Measurements from ENCODE around the gene ASNSD1. TPM values are rescaled to one million over a fixed set of nuclear protein-coding genes. Genes with fewer than 3 reads are reported as not detected.

ASNSD1 gene
- total and polyA plus RNA-seq, 2 experiments from 2014 or later = 38.4 to 49.7 TPM

DNA sequence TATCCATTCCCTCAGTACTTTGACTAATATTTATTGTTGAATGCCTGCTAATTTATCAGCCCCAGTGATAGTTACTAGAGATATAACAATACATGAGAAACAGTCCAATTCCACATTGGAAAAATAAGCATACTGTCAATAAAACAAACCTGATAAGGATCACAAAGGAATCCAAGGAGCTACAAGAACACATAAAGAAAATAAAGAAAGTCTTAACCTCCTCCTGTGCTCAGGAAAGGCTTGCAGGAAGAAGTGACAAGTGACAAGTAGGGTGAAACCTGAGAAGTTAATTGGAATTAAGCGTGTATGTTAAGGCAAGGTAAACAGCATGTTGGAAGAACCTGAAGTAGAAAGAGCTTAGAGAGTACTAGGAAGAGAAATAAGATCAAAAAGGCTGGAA is 20.3 kb upstream of the ASNSD1 start:
- H3K27me3 Mint-ChIP-seq (ENCODE audit: insufficient read depth, low read depth, poor library complexity) = no peaks in the 10 kb centered on the region
- H3K4me1 Mint-ChIP-seq = peaks cover 11% of the 10 kb centered on the region
- Histone ChIP-seq H3K79me2 (replicated peaks; ENCODE audit: insufficient read depth) (no peaks in the 10 kb centered on the region), H3K4me1 (ENCODE audit: insufficient read depth) (peaks cover 11% of the 10 kb centered on the region; the same call in 1 of the 2 replicates), H2AFZ (peak overlapping the region; percentile 34; the same call in 1 of the 2 replicates), H3K4me3 (no peak overlapping the region), H3K9me2 (ENCODE audit: insufficient read depth) (no peaks in the 10 kb centered on the region; the same call in 1 of the 2 replicates), H3K36me3 (ENCODE audit: insufficient read depth) (no peaks in the 10 kb centered on the region), H3K27ac (ENCODE audit: low read depth) (no peak overlapping the region), H4K20me1 (replicated peaks; ENCODE audit: insufficient read depth) (no peaks in the 10 kb centered on the region), H3K27me3 (ENCODE audit: insufficient read depth) (no peaks in the 10 kb centered on the region), H3K4me2 (peak overlapping the region; percentile 4; the same call in 1 of the 2 replicates), H3F3A (replicated peaks; ENCODE audit: low read depth) (no peaks in the 10 kb centered on the region)
- DNase-seq (ENCODE audit: low spot score) (peak; percentile 21), ATAC-seq (peak; percentile 51)
- no peak overlapping the region; the same call in 2 of the 3 replicates for H3K4me3 Mint-ChIP-seq
- no peaks in the 10 kb centered on the region for H3K36me3 Mint-ChIP-seq (ENCODE audit: low read depth)
- TF ChIP-seq EZH2phosphoT487 (IDR thresholded peaks at IDR 0.05; ENCODE audit: unreplicated experiment) (no peak), CREB1 (CRISPR knock-in tag; IDR thresholded peaks at IDR 0.05; ENCODE audit: low read depth) (no peak), ZNF114 (CRISPR knock-in tag; IDR thresholded peaks at IDR 0.05) (no peak), EZH2 (IDR thresholded peaks at IDR 0.05; ENCODE audit: low read depth, unreplicated experiment) (no peak), NANOG (IDR thresholded peaks at IDR 0.05; ENCODE audit: borderline replicate concordance) (no peak), POLR2AphosphoS5 (IDR thresholded peaks at IDR 0.05; ENCODE audit: low read depth) (no peak)
- TF ChIP-seq, protein P1, sequence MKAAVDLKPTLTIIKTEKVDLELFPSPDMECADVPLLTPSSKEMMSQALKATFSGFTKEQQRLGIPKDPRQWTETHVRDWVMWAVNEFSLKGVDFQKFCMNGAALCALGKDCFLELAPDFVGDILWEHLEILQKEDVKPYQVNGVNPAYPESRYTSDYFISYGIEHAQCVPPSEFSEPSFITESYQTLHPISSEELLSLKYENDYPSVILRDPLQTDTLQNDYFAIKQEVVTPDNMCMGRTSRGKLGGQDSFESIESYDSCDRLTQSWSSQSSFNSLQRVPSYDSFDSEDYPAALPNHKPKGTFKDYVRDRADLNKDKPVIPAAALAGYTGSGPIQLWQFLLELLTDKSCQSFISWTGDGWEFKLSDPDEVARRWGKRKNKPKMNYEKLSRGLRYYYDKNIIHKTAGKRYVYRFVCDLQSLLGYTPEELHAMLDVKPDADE (IDR thresholded peaks at IDR 0.05) = no peak
- TF ChIP-seq, protein P2, sequence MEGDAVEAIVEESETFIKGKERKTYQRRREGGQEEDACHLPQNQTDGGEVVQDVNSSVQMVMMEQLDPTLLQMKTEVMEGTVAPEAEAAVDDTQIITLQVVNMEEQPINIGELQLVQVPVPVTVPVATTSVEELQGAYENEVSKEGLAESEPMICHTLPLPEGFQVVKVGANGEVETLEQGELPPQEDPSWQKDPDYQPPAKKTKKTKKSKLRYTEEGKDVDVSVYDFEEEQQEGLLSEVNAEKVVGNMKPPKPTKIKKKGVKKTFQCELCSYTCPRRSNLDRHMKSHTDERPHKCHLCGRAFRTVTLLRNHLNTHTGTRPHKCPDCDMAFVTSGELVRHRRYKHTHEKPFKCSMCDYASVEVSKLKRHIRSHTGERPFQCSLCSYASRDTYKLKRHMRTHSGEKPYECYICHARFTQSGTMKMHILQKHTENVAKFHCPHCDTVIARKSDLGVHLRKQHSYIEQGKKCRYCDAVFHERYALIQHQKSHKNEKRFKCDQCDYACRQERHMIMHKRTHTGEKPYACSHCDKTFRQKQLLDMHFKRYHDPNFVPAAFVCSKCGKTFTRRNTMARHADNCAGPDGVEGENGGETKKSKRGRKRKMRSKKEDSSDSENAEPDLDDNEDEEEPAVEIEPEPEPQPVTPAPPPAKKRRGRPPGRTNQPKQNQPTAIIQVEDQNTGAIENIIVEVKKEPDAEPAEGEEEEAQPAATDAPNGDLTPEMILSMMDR (conservative IDR thresholded peaks at IDR 0.05; ENCODE audit: low read depth in 2 of 2) = no peak
- TF ChIP-seq, protein P3, sequence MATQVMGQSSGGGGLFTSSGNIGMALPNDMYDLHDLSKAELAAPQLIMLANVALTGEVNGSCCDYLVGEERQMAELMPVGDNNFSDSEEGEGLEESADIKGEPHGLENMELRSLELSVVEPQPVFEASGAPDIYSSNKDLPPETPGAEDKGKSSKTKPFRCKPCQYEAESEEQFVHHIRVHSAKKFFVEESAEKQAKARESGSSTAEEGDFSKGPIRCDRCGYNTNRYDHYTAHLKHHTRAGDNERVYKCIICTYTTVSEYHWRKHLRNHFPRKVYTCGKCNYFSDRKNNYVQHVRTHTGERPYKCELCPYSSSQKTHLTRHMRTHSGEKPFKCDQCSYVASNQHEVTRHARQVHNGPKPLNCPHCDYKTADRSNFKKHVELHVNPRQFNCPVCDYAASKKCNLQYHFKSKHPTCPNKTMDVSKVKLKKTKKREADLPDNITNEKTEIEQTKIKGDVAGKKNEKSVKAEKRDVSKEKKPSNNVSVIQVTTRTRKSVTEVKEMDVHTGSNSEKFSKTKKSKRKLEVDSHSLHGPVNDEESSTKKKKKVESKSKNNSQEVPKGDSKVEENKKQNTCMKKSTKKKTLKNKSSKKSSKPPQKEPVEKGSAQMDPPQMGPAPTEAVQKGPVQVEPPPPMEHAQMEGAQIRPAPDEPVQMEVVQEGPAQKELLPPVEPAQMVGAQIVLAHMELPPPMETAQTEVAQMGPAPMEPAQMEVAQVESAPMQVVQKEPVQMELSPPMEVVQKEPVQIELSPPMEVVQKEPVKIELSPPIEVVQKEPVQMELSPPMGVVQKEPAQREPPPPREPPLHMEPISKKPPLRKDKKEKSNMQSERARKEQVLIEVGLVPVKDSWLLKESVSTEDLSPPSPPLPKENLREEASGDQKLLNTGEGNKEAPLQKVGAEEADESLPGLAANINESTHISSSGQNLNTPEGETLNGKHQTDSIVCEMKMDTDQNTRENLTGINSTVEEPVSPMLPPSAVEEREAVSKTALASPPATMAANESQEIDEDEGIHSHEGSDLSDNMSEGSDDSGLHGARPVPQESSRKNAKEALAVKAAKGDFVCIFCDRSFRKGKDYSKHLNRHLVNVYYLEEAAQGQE (IDR thresholded peaks at IDR 0.05; ENCODE audit: unreplicated experiment) = no peak
- no peaks in the 10 kb centered on the region for H3K9me3 Mint-ChIP-seq
- H3K27ac Mint-ChIP-seq = no peak overlapping the region

All from GM23338 (cell line).